GM12878 (cell line): ENCODE results near the gene DERA.
"Not testable (repeated sequence)": the region's sequence is repeated elsewhere in the genome, so short reads cannot be mapped to it uniquely, and the experiment has no call there.

Experiments
- BACH1 ChIP-seq: fragments of 450-650 bp; IDR thresholded peaks from 2 replicates; pipeline ENCODE4 v1.6.1; 2017; ENCODE audit warnings: mild to moderate bottlenecking, borderline replicate concordance
- BHLHE40 ChIP-seq, 2 experiments: fragments of 450-650 bp in 1 of 2; IDR thresholded peaks; 2 replicates each; pipeline ENCODE4 v1.6.1; 2011 to 2017; ENCODE audit warnings: low read depth in 2 of 2, borderline replicate concordance in 1 of 2, improper control_type of control experiment in 1 of 2, low read length in 1 of 2, mild to moderate bottlenecking in 1 of 2
- CHD1 ChIP-seq: IDR thresholded peaks from 2 replicates; pipeline ENCODE4 v1.6.1; 2012; ENCODE audit warnings: low read depth, low read length, improper control_type of control experiment
- CTCF ChIP-seq, 3 experiments: IDR thresholded peaks in 2 of 3; conservative IDR thresholded peaks in 1 of 3; 2 replicates each; pipeline ENCODE4 v1.5.1; 2011; ENCODE audit warnings: low read depth in 3 of 3, low read length in 3 of 3, mild to moderate bottlenecking in 3 of 3, control low read depth in 2 of 3, moderate library complexity in 2 of 3, inconsistent platforms in 1 of 3, mixed read lengths in 1 of 3; ENCODE audit not compliant: control insufficient read depth in 2 of 3, insufficient read depth in 1 of 3; ENCODE audit errors: extremely low read depth in 1 of 3
- EZH2 ChIP-seq: IDR thresholded peaks from 2 replicates; pipeline ENCODE4 v1.6.1; 2012; ENCODE audit warnings: low read depth, mild to moderate bottlenecking, control low read depth, inconsistent platforms, low read length, borderline replicate concordance; ENCODE audit not compliant: control insufficient read depth
- GABPA ChIP-seq: IDR thresholded peaks from 2 replicates; pipeline ENCODE4 v1.6.1; 2014; ENCODE audit warnings: antibody characterized with exemption, low read depth, mild to moderate bottlenecking, inconsistent platforms
- MTA2 ChIP-seq: fragments of 450-650 bp; IDR thresholded peaks from 2 replicates; pipeline ENCODE4 v1.6.1; 2016; ENCODE audit warnings: low read depth, mild to moderate bottlenecking, moderate library complexity
- POLR2A ChIP-seq: IDR thresholded peaks from 2 replicates; pipeline ENCODE4 v1.6.1; 2011; ENCODE audit warnings: low read depth, mild to moderate bottlenecking, low read length
- POLR2AphosphoS5 ChIP-seq: IDR thresholded peaks from 2 replicates; pipeline ENCODE4 v1.6.1; 2011; ENCODE audit warnings: mild to moderate bottlenecking, low read length, inconsistent platforms
- SUZ12 ChIP-seq: fragments of 200-600 bp; sonication (generic); IDR thresholded peaks from one replicate; pipeline ENCODE4 v1.6.1; 2018; ENCODE audit warnings: antibody characterized with exemption, mild to moderate bottlenecking; ENCODE audit not compliant: unreplicated experiment
- TCF12 ChIP-seq: IDR thresholded peaks from 2 replicates; pipeline ENCODE4 v1.6.1; 2011; ENCODE audit warnings: low read depth, mild to moderate bottlenecking, low read length

- not testable (repeated sequence) for TF ChIP-seq CTCF (IDR thresholded peaks at IDR 0.05 in 2 of 3, conservative IDR thresholded peaks at IDR 0.05 in 1 of 3; ENCODE audit: control insufficient read depth in 2 of 3, extremely low read depth in 1 of 3, insufficient read depth in 1 of 3, low read depth in 3 of 3, low read length in 3 of 3); POLR2AphosphoS5; POLR2A; CHD1; SUZ12; MTA2; BHLHE40 (IDR thresholded peaks at IDR 0.05; ENCODE audit: borderline replicate concordance in 1 of 2, low read depth in 2 of 2, low read length in 1 of 2); GABPA; TCF12; BACH1; EZH2
Observed at GRCh38 chr12:15911931-15912330, 799 bp downstream of the DERA start.
